ENCODE measurements around the gene MCFD2. TPM values are rescaled to one million over a fixed set of nuclear protein-coding genes. Genes with fewer than 3 reads are reported as not detected.
"Not testable (repeated sequence)": the region's sequence is repeated elsewhere in the genome, so short reads cannot be mapped to it uniquely, and the experiment has no call there.

MCFD2 gene
- total RNA-seq, 1 donor = 31.3 TPM

GRCh38 chr2:46922606-46923005 lies 7.0 kb upstream of the MCFD2 start:
- Histone ChIP-seq H3K9me3 (ENCODE audit: low read depth, low read length) (no peaks in the 10 kb centered on the region), H3K27me3 (ENCODE audit: insufficient read depth, low read length) (no peaks in the 10 kb centered on the region), H3K4me1 (ENCODE audit: insufficient read depth, low read length) (peaks cover 5% of the 10 kb centered on the region), H3K4me3 (ENCODE audit: low read length) (no peak overlapping the region)

- H3K4me3 ChIP-seq (ENCODE audit: low read length) = no peak overlapping the region
- H3K4me1 ChIP-seq (ENCODE audit: insufficient read depth, low read length) = peaks cover 8% of the 10 kb centered on the region
- no peaks in the 10 kb centered on the region for H3K27me3 ChIP-seq (ENCODE audit: insufficient read depth, low read length)
- no peaks in the 10 kb centered on the region for H3K9me3 ChIP-seq (ENCODE audit: low read depth, low read length)
Measured at GRCh38 chr2:46921676-46922448, 6.3 kb upstream of the MCFD2 start.

- Histone ChIP-seq H3K4me1 (ENCODE audit: insufficient read depth, low read length) (peaks cover 33% of the 10 kb centered on the region), H3K27me3 (ENCODE audit: insufficient read depth, low read length) (no peaks in the 10 kb centered on the region), H3K4me3 (ENCODE audit: low read length) (no peak overlapping the region), H3K9me3 (ENCODE audit: low read depth, low read length) (no peaks in the 10 kb centered on the region)
Measured at GRCh38 chr2:46917628-46918027, 2.0 kb upstream of the MCFD2 start.

- Histone ChIP-seq H3K9me3 (ENCODE audit: low read depth, low read length) (no peaks in the 10 kb centered on the region), H3K4me3 (ENCODE audit: low read length) (peak overlapping the region; percentile 90), H3K4me1 (ENCODE audit: insufficient read depth, low read length) (peaks cover 31% of the 10 kb centered on the region), H3K27me3 (ENCODE audit: insufficient read depth, low read length) (no peaks in the 10 kb centered on the region)
Measured at GRCh38 chr2:46915811-46916630, 415 bp upstream of the MCFD2 start.

- peaks cover 31% of the 10 kb centered on the region for H3K4me1 ChIP-seq (ENCODE audit: insufficient read depth, low read length)
- no peaks in the 10 kb centered on the region for H3K9me3 ChIP-seq (ENCODE audit: low read depth, low read length)
- H3K27me3 ChIP-seq (ENCODE audit: insufficient read depth, low read length) = no peaks in the 10 kb centered on the region
- H3K4me3 ChIP-seq (ENCODE audit: low read length) = peak overlapping the region; percentile 90
Measured at GRCh38 chr2:46914578-46915230, 902 bp downstream of the MCFD2 start.

GRCh38 chr2:46913471-46914381 lies 1.9 kb downstream of the MCFD2 start:
- peaks cover 31% of the 10 kb centered on the region for H3K4me1 ChIP-seq (ENCODE audit: insufficient read depth, low read length)
- no peak overlapping the region for H3K4me3 ChIP-seq (ENCODE audit: low read length)
- H3K27me3 ChIP-seq (ENCODE audit: insufficient read depth, low read length) = no peaks in the 10 kb centered on the region

GRCh38 chr2:46909771-46910419 lies 5.7 kb downstream of the MCFD2 start:
- no peak overlapping the region for H3K4me3 ChIP-seq (ENCODE audit: low read length)
- peaks cover 15% of the 10 kb centered on the region for H3K4me1 ChIP-seq (ENCODE audit: insufficient read depth, low read length)
- H3K9me3 ChIP-seq (ENCODE audit: low read depth, low read length) = no peaks in the 10 kb centered on the region
- H3K27me3 ChIP-seq (ENCODE audit: insufficient read depth, low read length) = no peaks in the 10 kb centered on the region

More at GRCh38 chr2:46913471-46914381, 1.9 kb downstream of the MCFD2 start:
- H3K9me3 ChIP-seq (ENCODE audit: low read depth, low read length) = no peaks in the 10 kb centered on the region

- H3K4me3 ChIP-seq (ENCODE audit: low read length) = no peak overlapping the region
- no peaks in the 10 kb centered on the region for H3K27me3 ChIP-seq (ENCODE audit: insufficient read depth, low read length)
- H3K4me1 ChIP-seq (ENCODE audit: insufficient read depth, low read length) = peaks cover 8% of the 10 kb centered on the region
- H3K9me3 ChIP-seq (ENCODE audit: low read depth, low read length) = no peaks in the 10 kb centered on the region
Measured at GRCh38 chr2:46909150-46909549, 6.5 kb downstream of the MCFD2 start.

GRCh38 chr2:46904908-46905678 lies 10.5 kb downstream of the MCFD2 start:
- H3K9me3 ChIP-seq (ENCODE audit: low read depth, low read length); H3K27me3 ChIP-seq (ENCODE audit: insufficient read depth, low read length); H3K4me1 ChIP-seq (ENCODE audit: insufficient read depth, low read length); H3K4me3 ChIP-seq (ENCODE audit: low read length): not testable (repeated sequence)

- not testable (repeated sequence) for H3K4me1 ChIP-seq (ENCODE audit: insufficient read depth, low read length); H3K4me3 ChIP-seq (ENCODE audit: low read length); H3K27me3 ChIP-seq (ENCODE audit: insufficient read depth, low read length); H3K9me3 ChIP-seq (ENCODE audit: low read depth, low read length)
Measured at GRCh38 chr2:46902980-46903379, 12.6 kb downstream of the MCFD2 start.

- H3K9me3 ChIP-seq (ENCODE audit: low read depth, low read length) = no peaks in the 10 kb centered on the region
- no peaks in the 10 kb centered on the region for H3K27me3 ChIP-seq (ENCODE audit: insufficient read depth, low read length)
- H3K4me3 ChIP-seq (ENCODE audit: low read length) = no peak overlapping the region
- H3K4me1 ChIP-seq (ENCODE audit: insufficient read depth, low read length) = no peaks in the 10 kb centered on the region
Measured at GRCh38 chr2:46902465-46902864, 13.1 kb downstream of the MCFD2 start.

GRCh38 chr2:46901611-46902010 lies 14.0 kb downstream of the MCFD2 start:
- Histone ChIP-seq H3K4me3 (ENCODE audit: low read length) (no peak overlapping the region), H3K9me3 (ENCODE audit: low read depth, low read length) (no peaks in the 10 kb centered on the region), H3K4me1 (ENCODE audit: insufficient read depth, low read length) (no peaks in the 10 kb centered on the region), H3K27me3 (ENCODE audit: insufficient read depth, low read length) (no peaks in the 10 kb centered on the region)

GRCh38 chr2:46900381-46900780 lies 15.2 kb downstream of the MCFD2 start:
- Histone ChIP-seq H3K9me3 (ENCODE audit: low read depth, low read length) (no peaks in the 10 kb centered on the region), H3K4me3 (ENCODE audit: low read length) (no peak overlapping the region), H3K4me1 (ENCODE audit: insufficient read depth, low read length) (no peaks in the 10 kb centered on the region), H3K27me3 (ENCODE audit: insufficient read depth, low read length) (no peaks in the 10 kb centered on the region)
